ENCODE measurements around the gene RHOA. TPM values are rescaled to one million over a fixed set of nuclear protein-coding genes. Genes with fewer than 3 reads are reported as not detected.

RHOA gene
- total RNA-seq = 143 TPM

- no peak for FAIRE-seq
- peak; percentile 97 to 98 for DNase-seq (ENCODE audit: low spot score in 2 of 2)
Measured at GRCh38 chr3:49411968-49412631, at the start of gene RHOA, which contains the start of gene TCTA. TSS of gene RHOA (minus strand) at chr3:49411976. CDS start at chr3:49375589, 36,387 bp downstream. TSS of gene TCTA (plus strand) at chr3:49412423. CDS start at chr3:49412427, 4 bp downstream.

GRCh38 chr3:49460956-49461355 lies 49.2 kb upstream of the RHOA start:
- FAIRE-seq (no peak), DNase-seq (ENCODE audit: low spot score in 2 of 2) (no peak)

GRCh38 chr3:49460188-49460890 lies 48.6 kb upstream of the RHOA start:
- no peak for FAIRE-seq
- DNase-seq (ENCODE audit: low spot score in 2 of 2) = no peak

- DNase-seq (ENCODE audit: low spot score in 2 of 2) = no peak
Measured at GRCh38 chr3:49456466-49456865, 44.7 kb upstream of the RHOA start.

GRCh38 chr3:49454898-49455681 lies 43.3 kb upstream of the RHOA start:
- no peak for DNase-seq (ENCODE audit: low spot score in 2 of 2)
- FAIRE-seq = no peak

More at GRCh38 chr3:49456466-49456865, 44.7 kb upstream of the RHOA start:
- FAIRE-seq = no peak

GRCh38 chr3:49454458-49454857 lies 42.7 kb upstream of the RHOA start:
- no peak for DNase-seq (ENCODE audit: low spot score in 2 of 2)

GRCh38 chr3:49453621-49454020 lies 41.8 kb upstream of the RHOA start:
- FAIRE-seq = no peak

More at GRCh38 chr3:49454458-49454857, 42.7 kb upstream of the RHOA start:
- no peak for FAIRE-seq

GRCh38 chr3:49445391-49445790 lies 33.6 kb upstream of the RHOA start:
- FAIRE-seq (no peak), DNase-seq (ENCODE audit: low spot score in 2 of 2) (no peak)

More at GRCh38 chr3:49453621-49454020, 41.8 kb upstream of the RHOA start:
- DNase-seq (ENCODE audit: low spot score in 2 of 2) = no peak

- DNase-seq (ENCODE audit: low spot score in 2 of 2) (no peak), FAIRE-seq (no peak)
Measured at GRCh38 chr3:49434731-49435130, 23.0 kb upstream of the RHOA start.

- no peak for FAIRE-seq
Measured at GRCh38 chr3:49428752-49429080, 16.9 kb upstream of the RHOA start.

GRCh38 chr3:49427586-49427985 lies 15.8 kb upstream of the RHOA start:
- DNase-seq (ENCODE audit: low spot score in 2 of 2) (no peak), FAIRE-seq (no peak)

More at GRCh38 chr3:49428752-49429080, 16.9 kb upstream of the RHOA start:
- DNase-seq (ENCODE audit: low spot score in 2 of 2) = no peak

GRCh38 chr3:49424816-49425215 lies 13.0 kb upstream of the RHOA start:
- no peak for FAIRE-seq
- no peak for DNase-seq (ENCODE audit: low spot score in 2 of 2)

GRCh38 chr3:49422379-49423248 lies 10.8 kb upstream of the RHOA start, which contains the start of gene AMT:
TSS of gene AMT (minus strand) at chr3:49422473. CDS start at chr3:49422450, 23 bp downstream.
- FAIRE-seq = no peak

GRCh38 chr3:49421890-49422378 lies 10.2 kb upstream of the RHOA start:
- no peak for FAIRE-seq

More at GRCh38 chr3:49422379-49423248, 10.8 kb upstream of the RHOA start, which contains the start of gene AMT:
- no peak for DNase-seq (ENCODE audit: low spot score in 2 of 2)

GRCh38 chr3:49417516-49418120 lies 5.8 kb upstream of the RHOA start:
- no peak for DNase-seq (ENCODE audit: low spot score in 2 of 2)
- no peak for FAIRE-seq

More at GRCh38 chr3:49421890-49422378, 10.2 kb upstream of the RHOA start:
- DNase-seq (ENCODE audit: low spot score in 2 of 2) = no peak

- no peak for FAIRE-seq
Measured at GRCh38 chr3:49416867-49417266, 5.1 kb upstream of the RHOA start.

GRCh38 chr3:49415931-49416601 lies 4.3 kb upstream of the RHOA start:
- FAIRE-seq = no peak

More at GRCh38 chr3:49416867-49417266, 5.1 kb upstream of the RHOA start:
- DNase-seq (ENCODE audit: low spot score in 2 of 2) = no peak

GRCh38 chr3:49414753-49415152 lies 3.0 kb upstream of the RHOA start:
- no peak for FAIRE-seq

More at GRCh38 chr3:49415931-49416601, 4.3 kb upstream of the RHOA start:
- DNase-seq (ENCODE audit: low spot score in 2 of 2) = no peak

GRCh38 chr3:49413338-49413734 lies 1.6 kb upstream of the RHOA start:
- DNase-seq (ENCODE audit: low spot score in 2 of 2) = no peak
- no peak for FAIRE-seq

More at GRCh38 chr3:49414753-49415152, 3.0 kb upstream of the RHOA start:
- no peak for DNase-seq (ENCODE audit: low spot score in 2 of 2)
